ENCODE results near the gene PRLR.
"Not testable (repeated sequence)": the region's sequence is repeated elsewhere in the genome, so short reads cannot be mapped to it uniquely, and the experiment has no call there.

The PRLR gene

DNA sequence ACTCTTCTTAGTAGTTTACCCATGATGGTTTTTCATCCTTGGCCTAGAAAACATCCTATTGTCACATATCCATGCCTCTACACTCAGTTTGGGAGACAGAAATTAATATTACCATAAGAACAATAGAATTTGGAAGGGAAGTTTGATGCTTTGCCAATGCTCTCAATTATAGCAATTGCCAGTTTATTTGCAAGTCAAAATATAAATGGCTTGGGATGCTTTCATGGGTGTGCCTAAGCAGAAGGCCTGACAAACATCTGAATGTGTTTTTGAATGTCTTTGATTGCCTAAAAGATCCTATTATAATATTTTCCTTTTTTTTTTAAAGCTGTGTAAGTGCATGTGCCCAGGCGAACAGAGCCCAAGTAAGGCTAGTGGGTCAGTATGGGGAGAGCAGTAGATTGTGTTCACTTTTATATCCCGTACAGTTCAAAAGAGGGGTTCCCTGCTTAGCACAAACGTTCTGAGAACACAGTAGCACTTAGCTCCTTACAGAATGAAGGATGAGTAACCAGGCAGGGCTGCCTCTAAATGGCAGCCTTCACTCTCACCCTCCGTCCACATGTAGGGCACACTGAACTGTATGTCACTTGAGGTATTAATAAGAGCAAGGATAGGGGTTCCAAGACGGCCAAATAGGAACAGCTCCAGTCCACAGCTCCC lies 126.5 kb downstream of the PRLR start:
- in situ Hi-C loops (cut with HindIII; ENCODE audit: low sequenced_read_pairs): no loop called here
- no peak for DNase-seq (ENCODE audit: low read depth)
- H3K4me3 ChIP-seq (ENCODE audit: low read depth, low read length): no peak overlapping the region
- TF ChIP-seq, protein P1, sequence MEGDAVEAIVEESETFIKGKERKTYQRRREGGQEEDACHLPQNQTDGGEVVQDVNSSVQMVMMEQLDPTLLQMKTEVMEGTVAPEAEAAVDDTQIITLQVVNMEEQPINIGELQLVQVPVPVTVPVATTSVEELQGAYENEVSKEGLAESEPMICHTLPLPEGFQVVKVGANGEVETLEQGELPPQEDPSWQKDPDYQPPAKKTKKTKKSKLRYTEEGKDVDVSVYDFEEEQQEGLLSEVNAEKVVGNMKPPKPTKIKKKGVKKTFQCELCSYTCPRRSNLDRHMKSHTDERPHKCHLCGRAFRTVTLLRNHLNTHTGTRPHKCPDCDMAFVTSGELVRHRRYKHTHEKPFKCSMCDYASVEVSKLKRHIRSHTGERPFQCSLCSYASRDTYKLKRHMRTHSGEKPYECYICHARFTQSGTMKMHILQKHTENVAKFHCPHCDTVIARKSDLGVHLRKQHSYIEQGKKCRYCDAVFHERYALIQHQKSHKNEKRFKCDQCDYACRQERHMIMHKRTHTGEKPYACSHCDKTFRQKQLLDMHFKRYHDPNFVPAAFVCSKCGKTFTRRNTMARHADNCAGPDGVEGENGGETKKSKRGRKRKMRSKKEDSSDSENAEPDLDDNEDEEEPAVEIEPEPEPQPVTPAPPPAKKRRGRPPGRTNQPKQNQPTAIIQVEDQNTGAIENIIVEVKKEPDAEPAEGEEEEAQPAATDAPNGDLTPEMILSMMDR (IDR thresholded peaks at IDR 0.05; ENCODE audit: low read depth, low read length, missing control alignments): no peak

DNA sequence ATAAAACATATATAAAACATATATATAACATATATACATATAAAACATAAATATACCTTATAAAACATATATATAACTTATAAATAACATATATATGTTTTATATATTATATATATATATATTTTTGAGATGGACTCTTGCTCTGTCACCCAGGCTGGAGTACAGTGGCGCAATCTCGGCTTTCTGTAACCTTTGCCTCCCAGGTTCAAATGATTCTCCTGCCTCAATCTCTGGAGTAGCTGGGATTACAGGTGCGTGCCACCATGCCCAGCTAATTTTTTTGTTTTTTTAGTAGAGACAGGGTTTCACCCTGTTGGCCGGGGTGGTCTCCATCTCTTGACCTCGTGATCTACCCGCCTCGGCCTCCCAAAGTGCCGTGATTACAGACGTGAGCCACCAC lies 128.6 kb downstream of the PRLR start:
- H3K4me3 ChIP-seq (ENCODE audit: low read depth, low read length); DNase-seq (ENCODE audit: low read depth); in situ Hi-C loops (cut with HindIII; ENCODE audit: low sequenced_read_pairs): not testable (repeated sequence)

DNA sequence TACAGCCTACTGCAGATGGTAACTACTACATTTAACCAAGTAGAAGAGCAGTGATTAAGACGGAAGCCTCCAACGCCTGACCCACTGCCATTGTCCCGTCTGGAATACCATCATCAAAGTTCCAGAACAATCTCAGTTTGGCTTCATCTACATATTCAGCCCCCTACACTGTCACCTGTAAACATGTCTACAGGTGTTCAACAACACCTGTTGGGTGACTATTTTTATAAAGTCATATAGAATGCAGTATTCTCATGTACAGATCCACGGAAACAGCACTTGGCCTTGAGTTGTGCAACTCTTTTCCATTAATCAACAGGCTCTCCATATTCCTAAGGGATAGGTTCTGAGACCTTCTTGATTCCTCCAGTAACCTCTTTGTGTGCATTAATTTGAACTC lies 129.3 kb downstream of the PRLR start:
- DNase-seq (ENCODE audit: low read depth): no peak
- in situ Hi-C loops (cut with HindIII; ENCODE audit: low sequenced_read_pairs): no loop called here
- no peak overlapping the region for H3K4me3 ChIP-seq (ENCODE audit: low read depth, low read length)
- TF ChIP-seq, protein P1 (IDR thresholded peaks at IDR 0.05; ENCODE audit: low read depth, low read length, missing control alignments): no peak

DNA sequence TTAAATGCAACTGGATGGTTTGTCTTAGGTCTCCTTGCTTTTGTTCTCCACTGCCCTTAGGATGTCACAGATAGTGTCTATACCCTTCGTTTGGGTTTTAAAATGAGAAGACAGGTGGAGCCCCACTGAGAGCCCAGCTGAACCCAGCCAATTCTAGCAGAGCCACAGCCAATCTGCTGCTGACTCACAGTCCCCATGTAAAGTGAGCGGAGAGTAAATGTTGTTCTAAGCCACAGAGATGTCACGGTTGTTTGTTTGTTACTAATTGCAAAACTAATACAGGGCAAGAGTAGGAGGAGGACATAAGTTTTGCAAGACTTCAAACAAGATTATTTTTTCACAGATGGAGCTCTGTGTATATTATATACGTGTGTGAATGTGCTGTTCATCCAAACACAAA lies 132.1 kb downstream of the PRLR start:
- in situ Hi-C loops (cut with HindIII; ENCODE audit: low sequenced_read_pairs): no loop called here
- no peak for DNase-seq (ENCODE audit: low read depth)
- TF ChIP-seq, protein P1 (IDR thresholded peaks at IDR 0.05; ENCODE audit: low read depth, low read length, missing control alignments): no peak
- no peak overlapping the region for H3K4me3 ChIP-seq (ENCODE audit: low read depth, low read length)

DNA sequence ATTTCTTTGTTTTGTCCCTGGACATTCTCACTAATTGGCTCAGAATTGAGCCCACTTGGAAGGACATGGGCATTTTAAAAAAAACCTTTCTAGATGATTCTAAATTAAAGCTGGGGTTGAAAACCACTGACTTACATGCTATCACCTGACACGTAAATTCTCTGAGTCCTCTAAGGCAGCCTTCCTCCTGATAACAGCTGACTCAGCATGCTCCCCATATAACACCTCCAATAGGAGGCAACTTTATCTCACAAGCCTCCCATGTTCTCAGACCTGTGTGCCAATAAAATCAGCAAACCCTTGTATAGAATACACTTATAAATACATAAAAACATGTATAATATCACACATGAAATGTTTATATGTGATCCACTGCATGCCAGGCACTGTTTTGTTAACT lies 133.4 kb downstream of the PRLR start:
- TF ChIP-seq, protein P1 (IDR thresholded peaks at IDR 0.05; ENCODE audit: low read depth, low read length, missing control alignments): no peak
- in situ Hi-C loops (cut with HindIII; ENCODE audit: low sequenced_read_pairs): no loop called here
- no peak overlapping the region for H3K4me3 ChIP-seq (ENCODE audit: low read depth, low read length)
- DNase-seq (ENCODE audit: low read depth): no peak

DNA sequence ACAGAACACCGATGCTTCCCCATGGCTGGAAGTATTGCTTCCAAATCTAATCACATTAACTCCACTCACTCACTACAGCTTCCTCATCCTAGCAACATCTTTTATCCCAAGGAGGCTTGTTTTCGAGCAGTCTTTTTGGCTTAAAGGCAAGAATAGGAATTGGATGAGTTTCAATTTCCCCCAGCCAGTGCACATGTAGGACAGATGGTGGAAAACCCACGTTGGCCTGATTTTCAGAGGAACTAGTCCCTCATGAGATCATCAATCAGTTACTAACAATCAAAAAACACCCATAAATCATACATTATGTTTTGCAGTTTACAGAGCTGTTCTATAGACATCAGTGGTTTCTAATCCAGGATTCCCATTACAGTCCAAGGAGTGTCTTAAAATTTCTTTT lies 134.1 kb downstream of the PRLR start:
- TF ChIP-seq, protein P1 (IDR thresholded peaks at IDR 0.05; ENCODE audit: low read depth, low read length, missing control alignments): no peak
- in situ Hi-C loops (cut with HindIII; ENCODE audit: low sequenced_read_pairs): no loop called here
- no peak overlapping the region for H3K4me3 ChIP-seq (ENCODE audit: low read depth, low read length)
- DNase-seq (ENCODE audit: low read depth): no peak

DNA sequence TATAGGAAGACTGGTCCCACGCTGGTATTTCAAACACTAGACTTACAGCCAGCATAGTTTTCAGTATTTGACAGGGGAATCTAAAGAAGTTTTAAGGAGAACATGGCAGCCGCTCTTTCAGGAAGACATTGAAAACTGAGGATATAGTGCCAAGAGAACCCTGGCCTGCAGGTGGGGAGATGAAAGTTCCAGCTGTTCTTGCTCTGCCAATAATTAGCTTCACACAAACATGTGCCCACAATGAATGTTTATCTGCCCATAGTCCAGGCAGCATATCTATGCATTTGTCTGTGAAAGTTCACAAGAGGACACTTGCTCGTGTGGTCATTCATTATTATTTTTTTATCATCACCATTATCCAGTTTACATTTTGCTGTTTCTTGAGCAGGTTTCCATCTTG lies 134.9 kb downstream of the PRLR start:
- no peak overlapping the region for H3K4me3 ChIP-seq (ENCODE audit: low read depth, low read length)
- no peak for DNase-seq (ENCODE audit: low read depth)
- TF ChIP-seq, protein P1 (IDR thresholded peaks at IDR 0.05; ENCODE audit: low read depth, low read length, missing control alignments): no peak
- in situ Hi-C loops (cut with HindIII; ENCODE audit: low sequenced_read_pairs): no loop called here

All from astrocyte of the cerebellum (primary cell).